ELF-1 (cell line): Measurements from ENCODE around the gene CDO1.

Source experiments
- DNase-seq: peaks from one replicate; pipeline ENCODE4 v3.0.0-alpha.2; 2016; ENCODE audit warnings: low read depth, low spot score

CDO1 gene

GRCh38 chr5:115788440-115788839, 28.0 kb downstream of the CDO1 start:
- no peak for DNase-seq

- DNase-seq, result no peak
Observed at GRCh38 chr5:115787426-115787825, 29.0 kb downstream of the CDO1 start.

GRCh38 chr5:115785381-115786065, 30.9 kb downstream of the CDO1 start:
- peak; percentile 63 for DNase-seq

GRCh38 chr5:115778417-115778816, 38.0 kb downstream of the CDO1 start:
- DNase-seq, result no peak

- no peak for DNase-seq
Observed at GRCh38 chr5:115776989-115777388, 39.5 kb downstream of the CDO1 start.

- no peak for DNase-seq
Observed at GRCh38 chr5:115775999-115776398, 40.5 kb downstream of the CDO1 start.

- DNase-seq, result no peak
Observed at GRCh38 chr5:115774684-115775083, 41.8 kb downstream of the CDO1 start.

- DNase-seq, result no peak
Observed at GRCh38 chr5:115772731-115773475, 43.6 kb downstream of the CDO1 start.

GRCh38 chr5:115770466-115770865, 46.0 kb downstream of the CDO1 start:
- DNase-seq, result peak; percentile 49

- DNase-seq, result no peak
Observed at GRCh38 chr5:115767424-115767823, 49.0 kb downstream of the CDO1 start.

GRCh38 chr5:115766608-115767007, 49.9 kb downstream of the CDO1 start:
- no peak for DNase-seq

- DNase-seq, result no peak
Observed at GRCh38 chr5:115758356-115758755, 58.1 kb downstream of the CDO1 start.

- no peak for DNase-seq
Observed at GRCh38 chr5:115755675-115756074, 60.8 kb downstream of the CDO1 start.
